ENCODE data around the gene USP35.
"Not testable (repeated sequence)": the region's sequence is repeated elsewhere in the genome, so short reads cannot be mapped to it uniquely, and the experiment has no call there.

Gene USP35

DNA sequence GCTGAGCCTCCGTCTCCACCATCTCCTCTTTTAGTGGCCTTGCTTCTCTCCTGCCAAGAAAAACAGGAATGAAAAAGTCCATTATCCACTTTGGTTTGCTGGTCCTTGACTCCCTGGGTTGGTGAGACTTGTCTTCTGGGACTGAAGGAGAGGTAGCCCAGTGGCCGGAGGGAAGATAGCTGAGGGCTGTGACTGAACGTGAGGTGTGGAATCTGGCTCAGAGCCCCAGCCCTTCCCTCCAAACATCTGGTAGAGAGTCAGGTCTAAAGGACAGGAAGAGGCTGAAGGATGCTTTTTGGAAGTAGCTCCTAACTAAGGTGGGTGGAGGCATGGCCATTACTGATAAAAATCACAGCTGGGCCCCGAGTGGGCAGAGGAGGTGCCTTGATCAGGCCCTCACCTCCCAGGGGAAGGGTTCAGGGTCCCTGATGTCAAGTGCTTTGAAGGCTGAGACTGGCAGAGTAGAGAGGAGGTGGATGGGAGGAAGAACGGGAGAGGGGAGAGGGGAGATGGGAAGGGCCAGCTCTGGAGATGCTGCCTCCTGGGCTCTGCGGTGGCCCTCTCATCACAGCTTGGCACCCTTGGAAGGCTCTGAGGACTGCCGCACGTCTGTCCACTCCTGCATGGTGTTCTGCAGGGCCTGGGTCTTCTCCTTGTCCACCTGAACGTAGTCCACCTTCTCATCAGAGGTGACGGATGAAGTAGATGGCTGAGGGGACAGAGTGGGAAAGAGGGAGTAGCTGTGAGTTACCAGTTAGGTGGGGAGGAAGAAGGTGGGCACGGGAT is 30.2 kb downstream of the USP35 start:
- DNase-seq: no peak

DNA sequence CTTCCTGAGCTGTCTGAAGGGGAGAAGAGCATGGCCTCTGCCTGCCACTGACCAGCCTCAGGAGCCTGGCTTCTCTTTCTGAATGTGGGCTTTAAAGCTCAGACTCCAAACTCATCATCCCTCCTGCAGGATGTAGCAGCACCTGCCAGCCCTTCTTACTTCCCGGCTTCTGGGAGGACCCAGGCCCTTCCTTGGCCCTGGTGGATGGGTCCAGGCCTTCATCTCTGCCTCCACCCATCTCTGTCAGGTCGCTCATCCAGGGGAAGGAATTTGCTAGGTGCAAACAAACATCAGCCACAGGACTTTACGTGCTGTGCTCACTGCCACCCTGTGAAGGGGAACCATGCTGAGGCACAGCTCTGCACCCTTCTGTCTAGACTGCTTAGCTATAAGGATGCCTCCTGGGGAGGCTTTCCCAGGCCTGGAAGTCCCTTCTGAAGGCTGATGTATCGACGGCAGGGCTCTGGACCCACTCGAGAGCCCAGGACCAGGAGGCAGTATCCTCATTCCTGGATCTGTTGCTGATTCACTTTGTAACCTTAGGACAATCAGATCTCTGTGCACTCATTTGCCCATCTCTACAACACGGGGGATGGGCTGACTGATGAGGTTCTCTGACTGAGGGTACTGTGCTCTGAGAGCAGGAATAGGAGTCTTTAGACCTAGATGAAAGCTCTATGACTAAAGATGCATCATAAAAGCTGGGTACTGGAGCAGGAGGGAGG is 30.9 kb downstream of the USP35 start:
- DNase-seq: no peak

DNA sequence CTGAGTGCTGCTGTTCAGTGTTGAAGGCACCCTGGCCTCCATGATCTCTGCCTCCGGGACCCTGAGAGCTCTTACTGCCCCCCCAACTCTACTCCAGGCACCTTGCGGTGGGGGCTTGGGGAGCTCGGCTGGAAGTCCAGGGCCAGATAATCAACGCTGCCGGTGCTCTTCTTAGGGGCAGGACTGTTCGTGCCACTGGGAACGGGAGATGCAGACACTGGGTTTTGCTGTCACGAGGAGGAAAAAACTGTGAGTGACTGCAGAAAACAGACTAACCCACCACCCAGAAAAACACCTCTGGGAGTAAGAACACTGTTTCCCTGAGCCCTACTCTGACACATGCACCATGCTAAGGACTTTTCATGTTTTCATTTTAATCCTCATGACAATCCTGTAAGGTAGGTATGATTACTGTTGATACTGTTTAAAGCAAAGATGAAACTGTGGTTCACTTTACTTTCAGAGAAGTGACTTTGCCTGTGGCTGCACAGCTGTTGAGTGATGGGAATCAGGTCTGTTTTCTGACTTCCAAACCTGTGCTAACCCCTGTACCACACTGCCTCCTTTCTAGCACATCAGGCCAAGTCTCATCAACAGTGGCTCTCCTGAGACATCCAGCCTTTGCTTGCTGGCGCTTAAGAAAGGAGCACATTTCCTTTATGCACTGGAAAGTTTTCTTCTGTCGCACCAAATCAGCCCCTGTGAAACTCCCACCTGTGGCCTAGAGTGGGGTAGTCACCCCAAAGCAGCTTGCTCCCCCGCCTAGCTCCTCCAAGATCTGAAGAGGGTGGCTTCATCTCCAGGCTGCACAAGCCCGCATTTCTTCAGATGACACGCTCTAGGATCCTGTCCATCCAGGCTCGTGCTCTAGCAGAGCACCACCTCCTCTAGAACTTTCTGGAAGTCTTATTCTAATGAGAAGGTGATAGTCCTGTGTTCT is 31.8 kb downstream of the USP35 start:
- no peak for DNase-seq

DNA sequence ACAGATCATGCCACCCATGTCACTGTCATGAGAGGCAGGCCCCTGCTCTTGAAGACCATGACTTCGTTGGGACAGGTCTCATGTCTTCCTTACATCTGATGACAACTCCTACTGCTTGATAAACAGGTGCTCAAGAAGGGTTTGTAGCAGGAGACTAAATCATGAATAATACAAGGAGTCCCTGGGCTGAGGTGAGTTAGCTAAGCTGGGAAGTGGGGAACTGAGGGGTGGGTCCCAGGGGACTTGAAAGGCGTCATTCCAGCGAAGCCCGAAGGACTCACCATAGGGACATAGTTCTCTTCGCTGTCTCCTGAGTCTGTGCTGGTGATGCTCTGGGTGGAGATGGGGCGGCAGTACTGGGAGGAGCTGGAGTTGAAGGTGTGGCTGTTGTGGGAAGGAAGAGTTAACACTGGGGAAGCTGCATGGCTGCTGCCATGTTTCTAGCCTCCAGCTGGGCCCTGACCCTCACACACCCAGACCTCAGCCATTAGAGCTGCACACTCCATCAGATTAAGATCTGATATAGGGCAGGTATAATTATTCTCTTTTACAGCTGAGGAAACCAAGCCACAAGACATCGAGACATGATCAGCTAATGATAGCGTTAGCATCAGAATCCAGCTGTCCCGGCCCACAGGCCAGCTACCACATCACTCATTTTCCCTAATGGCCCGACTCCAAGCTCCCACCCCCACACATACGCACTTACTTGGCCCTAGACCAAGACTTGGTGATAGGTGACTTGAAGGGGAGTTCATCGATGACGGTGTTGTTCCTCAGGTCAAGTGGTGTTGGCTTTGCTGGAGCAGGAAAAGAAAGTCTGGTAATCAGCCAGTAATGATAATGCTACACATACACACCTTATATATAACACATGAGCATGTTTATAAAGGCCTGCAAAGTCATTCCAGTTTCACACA is 32.9 kb downstream of the USP35 start:
- DNase-seq: no peak

DNA sequence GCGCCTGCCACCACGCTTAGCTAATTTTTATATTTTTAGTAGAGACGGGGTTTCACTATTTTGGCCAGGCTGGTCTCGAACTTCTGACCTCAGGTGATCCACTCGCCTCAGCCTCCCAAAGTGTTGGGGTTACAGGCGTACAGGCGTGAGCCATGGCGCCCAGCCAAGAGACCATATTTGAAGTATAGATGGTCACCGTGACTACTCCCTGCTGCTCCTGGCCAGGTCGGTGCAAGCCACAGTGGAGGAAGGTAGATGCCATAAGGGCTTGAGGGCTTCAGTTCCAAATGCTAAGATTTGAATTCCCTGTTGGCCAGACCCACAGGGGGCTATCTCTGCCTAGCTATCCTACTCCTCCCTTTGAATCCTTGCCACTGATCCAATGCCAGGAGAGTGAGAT is 34.0 kb downstream of the USP35 start:
- DNase-seq: not testable (repeated sequence)

DNA sequence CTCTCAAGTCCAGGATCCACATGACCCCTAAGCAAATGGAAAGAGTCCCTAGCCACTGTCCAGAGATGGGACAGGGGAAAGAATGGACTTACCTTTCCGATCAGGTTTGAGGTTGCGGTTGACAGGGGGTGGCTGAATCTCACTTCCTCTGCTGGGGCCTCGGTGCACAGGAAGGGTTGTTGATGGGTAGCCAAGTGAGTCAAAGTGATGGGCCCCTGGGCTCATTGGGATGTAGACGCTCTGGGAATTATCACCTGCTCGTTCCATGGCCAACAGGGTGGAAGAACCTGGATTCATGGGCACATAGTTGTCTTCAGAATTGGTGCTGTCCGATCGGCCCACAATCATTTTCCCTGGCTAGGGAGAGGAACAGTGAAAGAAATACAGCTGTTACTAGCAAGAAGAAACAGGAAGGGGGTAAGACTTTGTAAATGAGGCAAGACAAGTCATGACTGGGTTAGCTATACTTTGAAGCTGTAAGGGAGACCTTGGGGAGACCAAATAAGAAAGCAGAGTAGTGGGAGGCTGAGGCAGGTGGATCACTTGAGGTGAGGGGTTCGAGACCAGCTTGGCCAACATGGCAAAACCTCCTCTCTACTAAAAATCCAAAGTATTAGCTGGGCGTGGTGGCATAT is 34.7 kb downstream of the USP35 start:
- DNase-seq: no peak

DNA sequence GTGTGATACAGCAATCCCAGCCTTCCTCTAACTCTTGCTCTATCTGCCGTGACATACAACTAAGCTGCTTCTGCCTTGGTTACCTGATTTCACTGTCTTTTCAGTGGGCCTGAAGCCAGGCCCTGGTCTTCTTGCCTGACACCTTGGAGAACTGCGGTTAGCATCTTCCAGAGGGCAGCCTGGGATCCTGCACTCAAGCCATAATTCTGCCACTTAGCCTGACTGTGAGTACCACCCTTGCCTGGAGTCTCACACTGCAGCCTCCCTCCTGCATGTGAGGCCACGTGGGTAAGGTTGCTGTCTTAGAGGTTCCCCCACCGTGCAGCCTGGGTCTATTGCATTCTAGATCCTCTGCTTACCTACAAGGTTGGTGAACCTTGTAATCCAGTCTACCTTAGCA is 35.8 kb downstream of the USP35 start:
- no peak for DNase-seq

DNA sequence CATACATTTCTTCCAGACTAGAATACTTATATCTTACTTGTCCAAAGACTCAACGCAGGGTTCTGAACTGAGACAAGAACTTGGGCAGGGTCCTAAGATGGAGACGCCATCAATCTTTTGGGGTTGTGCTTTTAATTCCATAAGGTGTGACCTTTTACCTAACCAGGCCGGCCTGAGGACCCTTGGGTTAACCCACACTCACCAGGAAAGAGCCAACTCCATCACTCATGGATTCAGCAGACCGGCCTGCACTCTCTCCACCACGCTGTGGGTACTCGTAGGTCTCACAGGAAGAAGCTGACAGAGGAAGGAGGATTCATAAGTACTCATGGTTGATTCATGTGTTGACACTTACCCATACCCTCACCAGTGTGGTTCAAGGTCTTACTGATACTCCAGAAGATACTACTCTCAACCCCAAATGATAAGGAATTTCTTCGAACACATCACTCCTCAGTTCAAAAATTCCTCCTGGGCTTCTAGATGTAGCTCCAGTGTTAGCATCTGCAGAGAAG is 36.2 kb downstream of the USP35 start:
- DNase-seq: no peak

DNA sequence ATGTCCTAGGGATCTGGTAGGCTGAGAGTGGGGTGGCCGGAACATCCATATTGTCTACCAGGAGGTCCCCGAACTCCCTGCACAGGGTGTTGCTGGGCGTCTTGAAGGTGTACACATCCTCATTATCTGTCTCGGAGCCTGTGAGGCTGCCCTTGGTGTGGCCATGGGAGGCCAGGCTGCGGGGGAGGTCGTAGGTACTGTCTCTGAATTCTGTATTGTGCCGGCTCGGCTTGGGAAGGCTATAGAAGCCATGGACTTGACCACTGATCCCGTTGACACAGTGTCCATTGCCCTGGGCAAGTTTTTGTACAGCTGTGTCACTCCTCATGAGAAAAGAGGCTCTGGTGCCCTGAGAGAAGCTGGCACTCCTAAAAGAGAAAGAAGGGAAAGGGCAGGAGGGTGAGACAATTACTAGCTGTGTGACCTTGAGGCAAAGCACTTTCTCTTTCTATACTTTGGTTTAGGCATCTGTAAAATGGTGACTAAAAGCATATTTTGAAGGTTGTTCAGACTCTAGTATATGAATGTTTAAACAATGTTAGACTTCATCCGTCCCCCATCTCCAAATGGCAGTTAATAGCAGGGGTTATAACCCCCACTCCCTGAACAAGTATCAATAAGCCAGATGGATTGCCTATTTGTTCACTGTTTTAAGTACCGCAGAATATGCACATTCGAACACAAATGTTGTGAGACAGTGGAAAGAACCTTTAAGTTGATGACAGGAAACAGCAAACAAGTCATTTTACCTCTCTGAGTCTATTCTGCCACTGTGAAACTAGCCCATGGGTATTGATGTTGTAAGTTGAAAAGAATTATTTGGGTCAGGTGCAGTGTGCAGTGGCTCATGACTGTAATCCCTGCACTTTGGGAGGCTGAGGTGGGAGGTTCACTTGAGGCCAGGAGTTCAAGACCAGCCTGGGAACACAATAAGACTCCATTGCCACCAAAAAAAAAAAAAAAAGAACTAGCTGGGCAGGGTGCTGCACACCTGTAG is 38.3 kb downstream of the USP35 start:
- DNase-seq: no peak

DNA sequence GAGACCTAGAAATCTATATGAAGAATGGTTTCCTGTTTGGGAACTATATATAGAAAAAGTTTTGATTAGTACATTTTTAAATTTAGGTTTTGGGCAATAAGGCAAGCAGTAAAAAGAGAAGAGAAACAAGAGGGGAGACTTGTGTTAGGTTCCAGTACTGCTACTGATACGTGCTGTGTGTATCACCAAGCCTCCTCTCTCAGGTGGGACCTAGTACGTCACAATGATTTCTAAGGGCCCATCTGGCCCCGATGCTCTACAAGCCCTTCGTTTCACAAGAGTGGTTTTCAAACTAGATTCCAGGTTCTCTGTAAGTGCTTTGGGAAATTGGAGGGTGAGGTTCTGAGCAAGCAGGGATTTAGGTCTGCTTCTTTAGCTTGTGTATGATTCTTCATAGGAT is 39.2 kb downstream of the USP35 start:
- no peak for DNase-seq

DNA sequence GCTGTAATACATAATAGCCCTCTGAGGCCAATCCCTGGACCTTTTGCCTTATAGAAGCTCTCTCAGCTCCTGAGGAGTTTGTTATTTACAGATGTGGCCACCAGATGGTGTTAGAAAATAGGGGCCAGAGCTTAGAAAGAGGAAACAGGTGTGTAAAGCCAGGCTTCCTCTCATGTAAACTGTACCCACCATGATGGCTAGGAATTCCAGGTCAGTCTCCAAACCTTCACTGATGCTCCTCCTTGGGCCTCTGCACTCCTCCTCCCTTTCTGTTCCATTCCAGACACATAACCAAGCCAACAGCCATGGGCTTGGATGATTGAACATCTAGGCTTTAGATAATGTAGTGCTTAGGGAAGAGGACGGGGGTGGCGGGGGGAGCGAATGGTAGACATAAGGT is 39.7 kb downstream of the USP35 start:
- DNase-seq: no peak

DNA sequence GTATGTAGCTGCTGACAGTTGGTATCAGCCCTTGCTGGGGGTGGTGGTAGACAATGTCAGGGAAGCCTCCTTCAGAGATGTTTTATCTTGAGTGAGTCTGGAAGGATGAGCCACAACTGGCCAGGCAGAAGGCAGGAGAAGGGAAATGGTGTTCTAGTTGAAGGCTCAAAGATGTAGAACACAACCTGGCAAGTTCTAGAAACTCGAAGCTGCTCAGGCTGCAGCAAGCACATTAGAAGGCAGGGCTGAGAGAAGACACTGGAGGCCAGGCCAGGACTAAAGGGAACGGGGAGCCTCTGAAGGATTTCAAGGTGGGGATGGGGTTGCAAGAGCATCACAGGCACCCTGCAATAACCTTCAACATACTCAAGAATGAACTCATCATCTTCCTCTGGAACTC is 40.4 kb downstream of the USP35 start:
- DNase-seq: no peak

DNA sequence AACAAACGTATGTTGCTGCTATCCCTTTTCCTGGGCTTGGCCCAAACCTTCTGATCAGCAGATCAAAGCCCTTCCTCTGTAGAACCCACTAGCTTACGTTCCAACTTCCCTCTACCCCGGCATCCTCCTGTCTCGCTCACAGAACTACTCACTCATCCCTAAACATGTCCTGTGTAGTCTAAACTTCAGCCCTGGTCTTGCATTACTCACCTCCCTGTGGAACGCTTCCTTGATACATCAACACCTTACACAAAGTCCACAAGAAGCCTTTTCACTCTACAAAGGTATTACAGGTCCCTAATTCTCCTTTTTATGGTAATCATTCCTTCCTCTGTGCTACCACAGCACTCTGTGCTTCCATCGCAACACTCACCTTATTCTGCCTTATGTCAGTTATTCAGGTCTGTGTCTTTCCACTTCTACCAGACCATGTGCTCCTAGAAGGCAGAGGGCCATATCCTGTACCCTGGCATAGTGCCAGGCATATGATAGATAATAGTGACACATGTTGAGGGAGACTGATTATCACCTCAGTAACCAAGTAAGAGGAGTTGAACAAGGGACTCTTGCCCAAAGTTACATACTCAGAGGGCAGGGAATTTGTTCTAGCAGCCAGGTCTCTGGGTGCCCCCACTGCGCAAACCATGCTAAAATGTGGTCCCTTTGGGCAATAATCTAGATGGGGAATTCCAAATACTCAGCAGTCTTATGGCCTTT is 41.6 kb downstream of the USP35 start:
- no peak for DNase-seq

DNA sequence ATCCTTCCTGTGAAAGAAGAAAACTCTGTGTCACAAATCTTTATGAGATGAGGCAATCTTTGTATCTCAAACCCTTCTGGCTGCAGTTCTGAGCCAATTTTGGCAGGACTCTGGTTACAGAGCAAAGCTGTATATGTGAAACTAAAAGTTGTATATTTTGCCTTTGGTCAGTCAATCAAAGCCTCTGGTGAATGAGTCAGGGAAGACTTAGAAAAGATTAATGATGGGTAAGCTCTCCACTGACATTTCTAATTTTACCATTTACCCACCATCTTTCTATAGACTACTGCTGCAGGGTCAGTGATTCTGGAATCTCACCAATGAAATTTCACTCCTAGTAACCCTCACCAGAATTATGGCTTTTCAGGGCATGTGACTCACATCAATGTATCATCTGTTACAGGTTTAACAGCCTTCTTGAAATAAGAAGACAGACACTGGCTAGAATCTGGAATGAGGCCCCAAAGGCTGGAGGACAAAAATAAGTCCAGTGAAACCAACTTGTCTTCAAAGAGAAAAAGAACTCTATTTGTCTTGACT is 43.3 kb downstream of the USP35 start:
- no peak for DNase-seq

DNA sequence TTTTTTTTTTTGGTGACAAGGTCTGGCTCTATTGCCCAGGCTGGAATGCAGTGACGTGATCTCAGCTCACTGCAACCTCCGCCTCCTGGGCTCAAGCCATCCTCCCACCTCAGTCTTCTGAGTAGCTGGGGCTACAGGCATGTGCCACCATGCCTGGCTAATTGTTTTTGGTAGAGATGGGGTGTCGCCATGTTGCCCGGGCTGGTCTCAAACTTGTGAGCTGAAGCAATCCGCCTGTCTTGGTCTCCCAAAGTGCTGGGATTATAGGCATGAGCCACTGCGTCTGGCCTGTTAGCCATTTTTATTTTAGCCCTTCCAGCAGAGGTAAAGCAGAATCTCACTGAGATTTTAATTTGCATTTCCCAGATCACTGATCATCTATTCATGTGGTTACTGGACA is 44.3 kb downstream of the USP35 start:
- DNase-seq: not testable (repeated sequence)

DNA sequence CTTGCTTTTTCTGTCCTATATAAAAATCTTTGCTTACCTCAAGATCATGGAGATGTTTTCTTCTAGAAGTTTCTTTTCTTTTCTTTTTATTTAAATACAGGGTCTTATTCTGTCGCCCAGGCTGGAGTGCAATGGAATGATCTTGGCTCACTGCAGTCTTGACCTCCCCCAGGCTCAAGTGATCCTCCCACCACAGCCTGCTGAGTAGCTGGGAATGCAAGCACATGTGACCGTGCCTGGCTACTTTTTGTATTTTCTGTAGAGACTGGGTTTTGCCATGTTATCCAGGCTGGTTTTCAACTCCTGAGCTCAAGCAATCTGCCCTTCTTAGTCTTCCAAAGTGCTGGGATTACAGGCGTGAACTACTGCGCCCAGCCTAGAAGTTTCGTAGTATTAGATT is 45.3 kb downstream of the USP35 start:
- DNase-seq: no peak

DNA sequence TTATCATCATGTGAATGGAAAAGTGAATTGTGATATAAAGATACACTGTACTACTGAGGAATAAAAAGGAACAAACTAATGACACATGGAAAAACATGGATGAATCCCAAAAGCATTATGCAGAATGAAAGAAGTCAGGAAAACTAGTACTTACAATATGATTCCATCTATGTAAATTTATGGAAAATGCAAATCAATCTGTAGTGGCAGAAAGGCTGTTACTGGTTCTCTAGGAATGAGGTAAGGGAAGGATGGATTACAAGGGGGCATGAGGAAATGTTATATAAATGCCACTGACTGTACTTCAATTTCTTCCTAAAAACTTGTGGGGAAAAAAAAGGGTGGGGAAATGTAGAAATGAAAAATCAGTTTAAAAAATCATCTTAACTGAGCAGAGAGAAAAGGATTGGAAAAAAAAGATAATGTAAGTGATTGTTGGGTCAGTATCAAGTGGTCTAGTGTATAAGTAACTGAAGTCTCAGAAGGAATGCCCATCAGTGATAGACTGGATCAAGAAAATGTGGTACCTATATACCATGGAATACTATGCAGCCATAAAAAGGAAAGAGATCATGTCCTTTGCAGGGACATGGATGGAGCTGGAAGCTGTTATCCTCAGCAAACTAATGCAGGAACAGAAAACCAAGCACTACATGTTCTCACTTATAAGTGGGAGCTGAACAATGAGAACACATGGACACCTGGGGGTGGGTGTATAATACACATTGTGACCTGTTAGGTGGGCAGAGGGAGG is 48.8 kb downstream of the USP35 start:
- DNase-seq: no peak

DNA sequence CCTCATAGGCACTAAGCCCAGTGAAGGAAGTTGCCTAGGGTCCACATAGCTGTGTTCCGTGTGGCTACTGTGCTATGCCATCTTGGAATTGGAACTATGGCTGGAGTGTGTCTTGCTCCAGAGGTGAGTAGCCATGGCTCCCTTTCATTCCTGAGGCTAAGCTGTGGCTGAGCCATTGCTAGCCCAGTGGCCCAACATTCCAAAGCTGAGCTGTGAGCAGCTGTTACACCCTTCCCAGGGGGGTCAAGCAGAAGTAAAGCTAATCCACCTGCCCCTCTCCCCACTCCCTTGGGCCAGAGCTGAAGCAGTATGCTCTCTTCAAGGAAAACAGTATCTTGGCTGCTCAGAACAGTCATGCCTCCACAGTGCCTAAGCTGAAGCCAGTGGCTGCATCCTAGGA is 51.1 kb downstream of the USP35 start:
- no peak for DNase-seq

DNA sequence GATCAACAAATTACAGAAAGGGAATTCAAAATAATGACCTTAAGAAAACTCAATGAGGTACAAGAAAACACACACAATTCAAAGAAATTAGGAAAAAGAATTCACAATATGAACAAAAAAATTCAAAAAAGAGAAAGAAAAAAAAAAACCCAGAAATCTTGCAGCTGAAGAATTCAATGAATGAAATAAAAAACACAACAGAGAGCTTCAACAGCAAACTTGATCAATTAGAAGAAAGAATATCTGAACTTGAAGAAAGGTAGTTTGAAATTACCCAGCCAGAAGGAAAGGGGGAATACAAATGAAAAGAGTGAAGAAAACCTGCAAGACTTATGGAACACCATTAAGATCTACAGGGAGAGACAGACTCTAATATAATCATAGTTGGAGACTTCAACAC is 52.8 kb downstream of the USP35 start:
- DNase-seq: no peak
